ENCODE results near the gene KCNQ5.

KCNQ5 gene

DNA sequence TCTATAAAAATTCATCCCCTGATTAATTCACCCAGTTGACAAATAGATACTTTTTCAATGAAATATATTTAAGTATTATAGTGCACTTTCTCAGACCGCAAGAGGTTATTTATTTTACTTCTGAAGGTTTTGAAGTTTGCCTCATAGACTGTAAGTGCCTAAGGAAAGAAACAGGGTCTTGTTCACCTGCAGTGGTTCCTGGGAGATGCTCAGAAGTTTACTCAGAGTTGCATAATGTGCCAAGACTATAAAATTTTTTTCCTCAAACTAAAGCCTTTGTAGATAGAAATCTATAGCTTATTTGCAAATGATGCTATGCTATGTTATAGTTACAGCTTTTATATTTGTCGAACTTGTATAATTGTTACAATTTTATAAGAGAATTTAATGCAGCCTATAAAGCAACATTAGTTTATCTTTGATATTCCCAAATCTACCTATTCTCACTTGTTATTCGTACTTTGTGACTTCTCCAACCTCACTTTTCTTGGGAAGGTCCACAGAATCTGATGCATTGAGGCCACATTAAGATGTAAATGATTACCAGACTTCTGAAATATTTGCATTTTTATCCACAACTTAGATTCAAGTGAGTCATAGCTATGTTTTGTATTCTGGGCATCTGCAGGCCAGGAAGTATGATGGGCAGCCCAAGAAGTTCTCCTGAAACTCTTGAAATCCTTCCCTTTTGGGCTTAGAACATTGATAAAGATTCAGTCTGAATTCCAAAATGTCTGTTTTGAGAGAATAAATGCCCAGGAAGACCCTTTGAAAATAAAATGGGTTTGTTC lies 35.7 kb downstream of the KCNQ5 start:
- no peak for DNase-seq (ENCODE audit: extremely low read depth, low read depth)
- TF ChIP-seq, protein P1, sequence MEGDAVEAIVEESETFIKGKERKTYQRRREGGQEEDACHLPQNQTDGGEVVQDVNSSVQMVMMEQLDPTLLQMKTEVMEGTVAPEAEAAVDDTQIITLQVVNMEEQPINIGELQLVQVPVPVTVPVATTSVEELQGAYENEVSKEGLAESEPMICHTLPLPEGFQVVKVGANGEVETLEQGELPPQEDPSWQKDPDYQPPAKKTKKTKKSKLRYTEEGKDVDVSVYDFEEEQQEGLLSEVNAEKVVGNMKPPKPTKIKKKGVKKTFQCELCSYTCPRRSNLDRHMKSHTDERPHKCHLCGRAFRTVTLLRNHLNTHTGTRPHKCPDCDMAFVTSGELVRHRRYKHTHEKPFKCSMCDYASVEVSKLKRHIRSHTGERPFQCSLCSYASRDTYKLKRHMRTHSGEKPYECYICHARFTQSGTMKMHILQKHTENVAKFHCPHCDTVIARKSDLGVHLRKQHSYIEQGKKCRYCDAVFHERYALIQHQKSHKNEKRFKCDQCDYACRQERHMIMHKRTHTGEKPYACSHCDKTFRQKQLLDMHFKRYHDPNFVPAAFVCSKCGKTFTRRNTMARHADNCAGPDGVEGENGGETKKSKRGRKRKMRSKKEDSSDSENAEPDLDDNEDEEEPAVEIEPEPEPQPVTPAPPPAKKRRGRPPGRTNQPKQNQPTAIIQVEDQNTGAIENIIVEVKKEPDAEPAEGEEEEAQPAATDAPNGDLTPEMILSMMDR (IDR thresholded peaks at IDR 0.05; ENCODE audit: low read depth, low read length), result no peak

- no peak for DNase-seq (ENCODE audit: extremely low read depth, low read depth)
- TF ChIP-seq, protein P1 (IDR thresholded peaks at IDR 0.05; ENCODE audit: low read depth, low read length), result no peak
Observed at GRCh38 chr6:72659754-72660153, 37.9 kb downstream of the KCNQ5 start.

DNA sequence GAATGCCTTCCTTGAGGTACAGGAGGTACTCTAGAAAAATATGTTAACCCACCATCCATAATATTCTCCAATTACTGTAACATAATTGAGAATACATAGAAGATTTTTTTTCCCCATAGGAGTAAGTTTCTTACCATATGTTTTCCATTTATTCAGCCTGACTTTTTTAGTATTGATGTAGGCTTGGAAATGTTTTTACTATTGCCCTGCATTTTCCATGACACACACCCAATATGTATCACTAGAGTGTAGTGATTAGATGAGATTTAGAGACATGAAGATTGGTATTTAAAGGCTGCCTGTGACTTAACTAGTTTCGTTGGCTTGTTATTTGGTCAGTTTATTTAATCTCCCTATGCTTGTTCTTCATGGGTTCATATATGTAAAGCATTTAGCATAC lies 39.5 kb downstream of the KCNQ5 start:
- no peak for DNase-seq (ENCODE audit: extremely low read depth, low read depth)
- TF ChIP-seq, protein P1 (IDR thresholded peaks at IDR 0.05; ENCODE audit: low read depth, low read length), result no peak

- TF ChIP-seq, protein P1 (IDR thresholded peaks at IDR 0.05; ENCODE audit: low read depth, low read length), result no peak
- DNase-seq (ENCODE audit: extremely low read depth, low read depth), result no peak
Observed at GRCh38 chr6:72665599-72665998, 43.7 kb downstream of the KCNQ5 start.

DNA sequence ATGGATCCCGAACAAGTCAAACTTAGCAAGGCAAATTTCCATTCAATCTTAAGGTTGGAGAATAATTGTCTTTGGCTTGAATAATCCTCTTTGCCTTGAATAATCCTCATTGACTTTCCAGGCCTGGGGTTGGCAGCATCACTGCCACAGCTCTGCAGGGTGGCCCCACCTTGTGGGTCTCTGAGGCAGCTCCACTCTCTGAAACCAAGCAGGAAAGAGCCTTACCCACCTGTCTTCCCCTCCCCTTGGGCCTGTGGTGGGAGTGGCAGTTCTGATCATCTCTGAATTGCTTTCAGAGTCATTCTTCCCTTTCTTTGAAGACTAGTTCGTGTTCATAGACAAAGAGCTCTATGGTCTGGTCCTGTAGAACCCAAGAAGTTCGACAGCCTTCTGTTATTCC lies 47.5 kb downstream of the KCNQ5 start:
- TF ChIP-seq, protein P1 (IDR thresholded peaks at IDR 0.05; ENCODE audit: low read depth, low read length), result no peak
- DNase-seq (ENCODE audit: extremely low read depth, low read depth), result no peak

DNA sequence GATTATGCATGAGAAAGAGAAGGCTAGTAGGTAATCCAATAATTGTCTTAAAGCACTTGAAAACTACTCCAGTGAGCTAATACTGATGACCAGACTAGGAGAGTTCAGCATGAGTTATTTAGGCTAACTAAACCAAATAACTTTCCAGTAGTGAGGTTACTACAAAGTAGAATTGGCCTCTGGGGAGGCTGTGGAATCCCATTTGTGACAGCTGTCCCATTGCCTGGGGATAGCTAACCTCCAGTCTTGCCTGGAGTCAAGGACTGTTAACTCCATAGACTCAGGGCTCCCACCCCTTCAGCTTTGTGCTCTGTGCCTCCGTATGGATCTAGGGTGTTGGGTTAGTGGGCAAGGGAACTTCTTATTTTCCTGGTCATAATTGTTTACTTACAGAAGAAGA lies 51.0 kb downstream of the KCNQ5 start:
- DNase-seq (ENCODE audit: extremely low read depth, low read depth), result no peak
- TF ChIP-seq, protein P1 (IDR thresholded peaks at IDR 0.05; ENCODE audit: low read depth, low read length), result no peak

GRCh38 chr6:72674842-72675241 lies 53.0 kb downstream of the KCNQ5 start:
- TF ChIP-seq, protein P1 (IDR thresholded peaks at IDR 0.05; ENCODE audit: low read depth, low read length), result no peak
- no peak for DNase-seq (ENCODE audit: extremely low read depth, low read depth)

All from AG09319 (cell line).